Measurements from ENCODE around the gene ADGRE2. TPM values are rescaled to one million over a fixed set of nuclear protein-coding genes. Genes with fewer than 3 reads are reported as not detected.
"Not testable (repeated sequence)": the region's sequence is repeated elsewhere in the genome, so short reads cannot be mapped to it uniquely, and the experiment has no call there.

The ADGRE2 gene
- total RNA-seq, 2 donors from 2014 or later = 1.3 to 1.8 TPM

DNA sequence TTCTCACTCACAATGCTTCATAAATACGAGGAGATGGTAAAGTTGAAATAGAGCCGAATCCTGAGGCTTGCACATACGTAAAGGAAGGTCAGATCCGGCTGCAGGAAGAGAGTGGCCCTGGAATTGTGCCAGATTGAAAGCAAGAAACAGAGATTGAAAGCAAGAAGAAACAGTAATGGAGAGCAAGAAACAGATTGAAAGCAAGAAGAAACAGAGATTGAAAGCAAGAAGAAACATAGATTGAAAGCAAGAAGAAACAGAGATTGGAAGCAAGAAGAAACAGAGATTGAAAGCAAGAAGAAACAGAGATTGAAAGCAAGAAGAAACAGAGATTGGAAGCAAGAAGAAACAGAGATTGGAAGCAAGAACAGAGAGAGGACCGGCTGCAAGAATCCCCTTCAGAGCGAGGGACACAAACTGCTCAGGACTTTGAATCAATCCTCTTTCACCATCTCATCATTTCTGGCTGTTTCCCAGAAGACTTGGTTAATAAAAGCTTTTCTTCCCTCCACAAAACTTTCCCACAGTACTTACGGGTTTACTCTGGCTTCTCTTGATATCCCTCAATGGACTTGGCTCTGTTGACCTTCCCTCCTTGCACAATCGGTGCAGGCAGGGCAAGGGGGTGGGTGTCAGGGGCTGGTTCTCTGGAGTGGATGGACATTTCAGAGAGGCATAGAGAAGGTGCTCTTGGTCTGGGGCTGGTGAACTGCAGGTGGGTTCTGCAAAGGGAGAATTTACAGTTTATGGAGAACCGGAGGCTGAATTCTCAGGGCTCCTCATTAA, 31.1 kb upstream of the ADGRE2 start:
- Histone ChIP-seq H3K4me1 (no peaks in the 10 kb centered on the region), H3K27ac (no peak overlapping the region), H3K36me3 (no peaks in the 10 kb centered on the region), H3K9me3 (no peaks in the 10 kb centered on the region), H3K9ac (ENCODE audit: low read depth in 2 of 2, low read length in 2 of 2) (no peak overlapping the region), H3K4me3 (no peak overlapping the region), H3K27me3 (no peaks in the 10 kb centered on the region)
- TF ChIP-seq, protein P1, sequence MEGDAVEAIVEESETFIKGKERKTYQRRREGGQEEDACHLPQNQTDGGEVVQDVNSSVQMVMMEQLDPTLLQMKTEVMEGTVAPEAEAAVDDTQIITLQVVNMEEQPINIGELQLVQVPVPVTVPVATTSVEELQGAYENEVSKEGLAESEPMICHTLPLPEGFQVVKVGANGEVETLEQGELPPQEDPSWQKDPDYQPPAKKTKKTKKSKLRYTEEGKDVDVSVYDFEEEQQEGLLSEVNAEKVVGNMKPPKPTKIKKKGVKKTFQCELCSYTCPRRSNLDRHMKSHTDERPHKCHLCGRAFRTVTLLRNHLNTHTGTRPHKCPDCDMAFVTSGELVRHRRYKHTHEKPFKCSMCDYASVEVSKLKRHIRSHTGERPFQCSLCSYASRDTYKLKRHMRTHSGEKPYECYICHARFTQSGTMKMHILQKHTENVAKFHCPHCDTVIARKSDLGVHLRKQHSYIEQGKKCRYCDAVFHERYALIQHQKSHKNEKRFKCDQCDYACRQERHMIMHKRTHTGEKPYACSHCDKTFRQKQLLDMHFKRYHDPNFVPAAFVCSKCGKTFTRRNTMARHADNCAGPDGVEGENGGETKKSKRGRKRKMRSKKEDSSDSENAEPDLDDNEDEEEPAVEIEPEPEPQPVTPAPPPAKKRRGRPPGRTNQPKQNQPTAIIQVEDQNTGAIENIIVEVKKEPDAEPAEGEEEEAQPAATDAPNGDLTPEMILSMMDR (IDR thresholded peaks at IDR 0.05) = no peak
- intact Hi-C loops (cut with DNase I) = no loop called here
- no peak for DNase-seq

DNA sequence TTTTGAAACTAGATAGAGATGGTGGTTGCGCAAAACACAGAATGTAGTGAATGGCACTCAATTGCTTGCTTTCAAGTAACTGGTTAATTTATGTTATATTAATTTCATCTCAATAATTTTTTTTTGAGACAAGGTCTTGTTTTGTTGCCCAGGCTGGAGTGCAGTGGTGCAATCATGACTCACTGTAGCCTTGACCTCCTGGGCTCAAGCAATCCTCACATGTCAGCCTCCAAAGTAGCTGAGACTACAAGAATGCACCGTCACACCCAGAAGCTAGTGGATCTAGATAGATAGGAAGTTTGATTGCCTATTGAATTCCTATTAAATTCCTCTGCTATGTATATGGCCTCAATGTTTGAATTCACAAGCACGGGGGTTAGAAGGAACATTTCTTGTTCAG, 26.4 kb upstream of the ADGRE2 start:
- Histone ChIP-seq H3K9me3 (no peaks in the 10 kb centered on the region), H3K27me3 (no peaks in the 10 kb centered on the region), H3K36me3 (no peaks in the 10 kb centered on the region), H3K4me3 (no peak overlapping the region), H3K9ac (ENCODE audit: low read depth in 2 of 2, low read length in 2 of 2) (no peak overlapping the region), H3K4me1 (no peaks in the 10 kb centered on the region), H3K27ac (no peak overlapping the region)
- TF ChIP-seq, protein P1 (IDR thresholded peaks at IDR 0.05) = no peak
- intact Hi-C loops (cut with DNase I) = no loop called here
- DNase-seq = no peak

DNA sequence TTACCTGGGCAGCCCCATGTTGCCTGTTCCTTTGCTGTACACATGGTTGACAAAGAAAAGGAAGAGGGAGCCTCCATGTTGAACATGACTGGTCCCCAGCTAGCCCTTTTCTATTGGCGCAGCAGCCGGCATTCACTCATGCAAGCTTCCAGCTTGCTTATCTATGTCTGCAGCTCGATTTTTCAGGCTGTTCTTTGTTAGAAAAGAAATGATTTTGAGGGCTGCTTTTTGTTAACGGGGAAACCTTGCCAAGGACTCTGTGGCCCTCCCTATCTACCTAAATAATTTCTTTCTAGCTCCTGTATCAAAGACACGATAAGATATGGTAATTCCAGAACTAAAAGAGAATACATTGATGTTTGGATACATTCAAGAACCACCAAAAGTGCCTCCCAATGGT, 20.4 kb upstream of the ADGRE2 start:
- intact Hi-C loops (cut with DNase I) = no loop called here
- Histone ChIP-seq H3K4me3 (no peak overlapping the region), H3K27ac (no peak overlapping the region), H3K9me3 (no peaks in the 10 kb centered on the region), H3K27me3 (no peaks in the 10 kb centered on the region), H3K4me1 (no peaks in the 10 kb centered on the region), H3K9ac (ENCODE audit: low read depth in 2 of 2, low read length in 2 of 2) (no peak overlapping the region), H3K36me3 (no peaks in the 10 kb centered on the region)
- no peak for DNase-seq
- TF ChIP-seq, protein P1 (IDR thresholded peaks at IDR 0.05) = no peak

- H3K27ac ChIP-seq = no peak overlapping the region
- H3K4me3 ChIP-seq = no peak overlapping the region
- H3K4me1 ChIP-seq = no peaks in the 10 kb centered on the region
- H3K9me3 ChIP-seq = no peaks in the 10 kb centered on the region
- H3K36me3 ChIP-seq = no peaks in the 10 kb centered on the region
- TF ChIP-seq, protein P1 (IDR thresholded peaks at IDR 0.05) = no peak
- no peaks in the 10 kb centered on the region for H3K27me3 ChIP-seq
- DNase-seq = no peak
- intact Hi-C loops (cut with DNase I) = no loop called here
- no peak overlapping the region for H3K9ac ChIP-seq (ENCODE audit: low read depth in 2 of 2, low read length in 2 of 2)
These were observed 17.7 kb upstream of the ADGRE2 start for GRCh38 chr19:14796021-14796420.

- intact Hi-C loops (cut with DNase I) = no loop called here
- H3K36me3 ChIP-seq = no peaks in the 10 kb centered on the region
- no peak overlapping the region for H3K27ac ChIP-seq
- no peak overlapping the region for H3K9ac ChIP-seq (ENCODE audit: low read depth in 2 of 2, low read length in 2 of 2)
- no peak for DNase-seq
- H3K9me3 ChIP-seq = no peaks in the 10 kb centered on the region
- no peaks in the 10 kb centered on the region for H3K27me3 ChIP-seq
- no peaks in the 10 kb centered on the region for H3K4me1 ChIP-seq
- no peak overlapping the region for H3K4me3 ChIP-seq
- TF ChIP-seq, protein P1 (IDR thresholded peaks at IDR 0.05) = no peak
These were observed 16.8 kb upstream of the ADGRE2 start for GRCh38 chr19:14795078-14795721.

DNA sequence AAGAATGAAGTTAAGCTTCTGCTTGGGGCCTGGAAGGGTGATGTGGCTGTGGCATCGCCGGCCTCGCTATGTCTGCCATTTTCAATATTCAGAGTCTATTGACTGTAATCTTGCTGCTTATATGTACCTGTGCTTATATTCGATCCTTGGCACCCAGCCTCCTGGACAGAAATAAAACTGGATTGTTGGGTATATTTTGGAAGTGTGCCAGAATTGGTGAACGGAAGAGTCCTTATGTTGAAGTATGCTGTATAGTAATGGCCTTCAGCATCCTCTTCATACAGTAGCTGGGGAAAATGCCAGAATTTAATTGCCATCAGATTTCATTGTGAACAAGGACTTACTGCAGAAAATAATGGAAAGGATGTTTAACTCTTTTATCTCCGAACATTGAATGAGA, 13.9 kb upstream of the ADGRE2 start:
- H3K4me3 ChIP-seq; H3K27me3 ChIP-seq; intact Hi-C loops (cut with DNase I); H3K27ac ChIP-seq; H3K9me3 ChIP-seq; H3K9ac ChIP-seq (ENCODE audit: low read depth in 2 of 2, low read length in 2 of 2); H3K36me3 ChIP-seq; DNase-seq; H3K4me1 ChIP-seq: not testable (repeated sequence)
